Left forelimb (tissue), 1 donor: ENCODE data around the gene EPHA4.

Experiments used
- DNase-seq: peaks from one replicate; pipeline ENCODE4 v3.0.0-alpha.2; 2018; ENCODE audit warnings: low spot score

The EPHA4 gene

DNA sequence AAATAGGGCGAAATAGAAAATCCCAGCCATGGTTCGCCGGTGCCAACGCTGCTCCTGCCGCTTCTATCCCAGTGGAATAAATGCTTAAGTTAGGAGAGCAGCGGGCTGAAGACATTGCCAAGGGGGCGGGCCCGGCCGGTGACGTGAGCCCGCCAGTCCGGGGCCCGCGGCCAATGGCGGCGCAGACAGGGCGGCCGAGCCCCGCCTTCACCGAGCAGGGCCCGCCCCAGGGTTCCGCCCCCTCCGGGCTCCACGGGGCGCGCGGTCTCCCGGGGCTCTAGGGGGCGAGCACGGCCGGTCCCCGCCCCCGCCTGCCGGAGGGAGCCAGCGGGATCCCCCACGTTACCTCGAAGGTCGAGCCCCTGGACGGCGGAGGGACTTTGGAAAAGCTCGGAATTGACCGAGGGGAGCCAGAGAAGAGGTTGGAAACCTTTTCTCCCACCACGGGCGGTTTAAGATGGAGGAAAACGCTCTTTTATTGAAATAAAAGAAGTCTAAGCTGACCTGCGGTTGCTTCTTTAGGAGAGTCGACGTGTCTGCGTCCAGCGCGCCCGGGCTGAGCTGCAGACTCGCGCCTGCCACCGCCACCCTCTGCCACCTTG lies at the start of gene EPHA4:
Gene EPHA4 (minus strand): TSS at position 86 of the 602 bp plus-strand sequence. CDS start 56 bp downstream, at position 30.
- DNase-seq = peak; percentile 96

- DNase-seq = no peak
Measured at GRCh38 chr2:221618007-221618406, 45.9 kb upstream of the EPHA4 start.

DNA sequence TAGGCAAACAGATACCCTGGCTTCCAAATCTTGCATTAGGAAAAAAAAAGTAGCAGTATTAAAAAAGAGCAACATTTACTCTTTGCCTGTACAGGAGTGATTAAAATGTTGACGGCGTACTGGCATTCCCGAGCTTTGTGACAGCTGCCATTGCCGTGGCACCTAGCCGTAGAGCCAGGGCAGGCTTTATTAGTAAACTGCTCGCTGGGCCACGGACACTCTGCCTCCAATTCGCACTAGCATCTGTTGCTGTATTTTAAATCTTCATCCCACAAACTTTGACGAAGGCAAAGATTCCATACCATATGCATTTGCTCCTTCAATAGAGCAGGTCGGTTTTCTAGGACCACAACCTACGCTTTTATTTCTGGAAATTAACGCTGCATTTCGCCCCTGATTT lies 44.5 kb upstream of the EPHA4 start:
- DNase-seq = no peak

GRCh38 chr2:221614274-221614673 lies 42.2 kb upstream of the EPHA4 start:
- DNase-seq = no peak

DNA sequence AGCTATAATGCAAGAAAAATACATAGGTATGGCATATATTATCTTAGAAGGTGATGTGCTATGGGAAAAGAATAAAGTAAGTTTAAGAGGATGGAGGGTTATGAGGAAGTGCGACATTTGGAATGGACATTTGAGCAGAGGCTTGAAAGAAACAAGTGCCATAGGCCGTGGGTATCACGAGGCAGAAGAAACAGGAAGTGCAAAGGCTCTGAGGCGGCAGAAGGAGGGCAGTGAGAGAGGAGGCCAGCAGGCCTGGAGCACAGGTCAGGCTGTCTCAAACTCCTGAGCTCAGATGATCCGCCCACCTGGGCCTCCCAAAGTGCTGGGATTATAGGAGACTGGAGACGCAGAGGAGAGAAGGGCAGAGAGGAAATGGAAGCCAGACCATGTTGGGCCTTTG lies 40.7 kb upstream of the EPHA4 start:
- DNase-seq = no peak

DNA sequence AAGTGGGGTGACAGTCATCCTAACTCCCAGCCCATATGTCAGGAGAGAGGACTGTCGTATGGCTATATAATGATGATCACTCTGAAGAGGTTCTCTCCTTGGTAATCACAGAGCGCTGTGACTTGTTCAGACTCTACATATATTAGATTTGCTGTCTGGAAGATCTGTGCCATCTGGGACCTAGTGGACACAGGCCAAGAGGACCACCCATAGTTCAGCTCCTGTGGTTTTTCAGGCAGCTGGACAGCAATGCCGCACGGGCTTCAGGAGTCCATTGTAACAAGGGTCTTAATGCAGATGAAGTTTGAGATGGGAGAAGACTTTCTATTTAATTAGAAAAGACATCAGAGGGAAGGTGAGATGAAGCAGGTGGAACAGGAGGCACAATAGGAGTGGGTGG lies 40.1 kb upstream of the EPHA4 start:
- DNase-seq = no peak

GRCh38 chr2:221610675-221611074 lies 38.6 kb upstream of the EPHA4 start:
- DNase-seq = no peak

- no peak for DNase-seq
Measured at GRCh38 chr2:221610255-221610654, 38.2 kb upstream of the EPHA4 start.

GRCh38 chr2:221608442-221608841 lies 36.3 kb upstream of the EPHA4 start:
- no peak for DNase-seq

DNA sequence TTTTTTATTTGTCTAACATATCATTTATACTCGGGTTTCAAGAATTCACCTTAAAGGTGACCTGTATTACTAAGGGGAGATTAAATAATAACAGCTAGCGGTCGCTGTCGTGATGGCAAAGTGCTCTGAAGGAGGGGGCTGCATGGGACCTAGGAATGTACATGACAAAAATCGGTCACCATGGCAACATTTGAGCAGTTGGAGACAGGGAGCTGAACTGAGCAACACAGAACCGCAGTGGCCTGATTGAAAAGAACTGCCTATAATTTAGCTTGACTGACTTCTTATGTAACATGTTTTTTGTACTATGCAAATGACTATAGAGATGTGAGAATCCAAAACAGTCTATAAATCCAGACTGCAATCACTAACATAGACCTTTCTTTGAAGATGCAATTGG lies 34.3 kb upstream of the EPHA4 start:
- no peak for DNase-seq

DNA sequence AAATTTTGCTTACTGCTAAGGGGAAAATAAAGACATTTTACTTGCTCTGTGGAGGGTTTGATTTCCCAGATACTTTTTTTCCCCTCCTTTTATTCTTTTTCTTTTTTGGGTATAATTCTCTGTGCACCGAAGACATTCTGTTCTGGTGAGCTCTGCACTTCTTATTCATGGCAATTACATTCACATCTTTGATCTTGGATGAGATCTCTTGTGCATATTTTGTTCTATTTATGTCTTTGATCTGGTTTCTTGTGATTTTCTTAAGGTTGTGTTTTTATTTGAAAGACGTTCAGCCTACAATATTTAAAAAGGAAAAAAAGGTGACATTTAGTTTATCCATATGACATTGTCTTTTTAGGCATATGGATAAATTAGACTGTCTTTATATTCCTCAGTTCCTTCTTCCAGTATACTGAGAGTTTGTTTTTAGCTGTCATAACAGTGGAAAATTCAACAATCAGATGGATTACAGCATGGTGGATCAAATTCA lies 33.7 kb upstream of the EPHA4 start:
- DNase-seq = no peak

DNA sequence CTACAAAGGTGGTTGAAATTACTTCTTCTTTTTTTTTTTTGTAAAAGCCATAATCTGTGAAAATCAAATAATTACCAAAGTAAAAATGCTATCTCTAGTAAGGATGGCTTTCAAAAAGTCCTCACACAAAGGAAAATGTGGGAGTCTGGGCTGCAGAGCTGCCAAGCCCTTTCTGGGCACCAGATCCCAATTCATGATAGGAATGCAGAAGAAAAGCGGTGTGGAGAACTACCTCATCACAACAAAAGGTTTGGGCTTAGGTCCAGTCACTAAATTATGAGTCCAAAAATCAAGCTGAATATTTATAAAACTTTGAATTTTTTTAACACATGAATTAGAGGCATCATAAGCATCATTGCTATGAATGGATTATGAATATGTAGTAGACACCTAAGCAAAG lies 30.8 kb upstream of the EPHA4 start:
- no peak for DNase-seq

GRCh38 chr2:221601376-221601775 lies 29.3 kb upstream of the EPHA4 start:
- DNase-seq = no peak

DNA sequence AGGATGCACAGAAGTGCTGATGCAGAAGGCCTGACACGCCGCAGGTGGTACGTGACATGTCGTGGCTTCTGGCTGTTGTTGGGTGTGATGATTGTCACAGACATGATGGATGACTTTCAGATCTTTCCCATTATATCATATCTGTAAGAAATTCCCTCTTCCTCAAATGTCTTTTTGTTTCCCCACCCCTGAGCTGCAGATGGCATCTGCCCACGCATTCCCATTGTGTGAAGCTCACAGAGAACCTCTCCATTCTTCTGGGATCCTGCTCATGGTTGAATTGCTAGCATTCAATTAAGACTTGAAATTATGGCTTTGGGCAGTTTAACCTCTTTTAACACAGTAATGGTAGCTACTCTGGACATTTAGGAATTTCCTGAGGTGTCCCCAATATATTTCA lies 28.3 kb upstream of the EPHA4 start:
- no peak for DNase-seq

- no peak for DNase-seq
Measured at GRCh38 chr2:221596192-221596591, 24.1 kb upstream of the EPHA4 start.

DNA sequence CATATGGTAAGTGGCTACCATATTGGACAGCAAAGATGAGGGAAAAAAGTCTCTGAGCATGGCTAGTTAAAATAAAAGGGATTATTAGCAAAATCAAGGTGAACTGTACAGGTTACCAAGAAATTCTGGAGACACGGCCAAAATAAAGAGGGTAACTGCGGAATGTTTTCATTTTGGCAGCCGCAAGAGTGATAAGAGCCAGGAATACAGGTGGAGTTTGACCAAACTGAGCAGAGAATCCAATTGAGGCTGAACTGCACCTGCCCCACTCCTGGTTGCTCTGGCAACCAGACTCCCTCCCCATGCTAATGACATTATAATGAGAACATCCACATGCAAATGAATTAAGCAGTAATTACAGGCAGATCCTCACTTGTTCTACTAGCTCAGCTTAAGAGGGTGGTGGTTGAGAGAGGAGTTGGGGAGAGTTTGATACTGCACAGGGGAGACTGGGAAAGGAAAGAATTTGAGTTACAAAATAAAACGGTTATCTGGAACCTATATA lies 18.8 kb upstream of the EPHA4 start:
- DNase-seq = no peak

GRCh38 chr2:221589696-221590095 lies 17.6 kb upstream of the EPHA4 start:
- DNase-seq = no peak

DNA sequence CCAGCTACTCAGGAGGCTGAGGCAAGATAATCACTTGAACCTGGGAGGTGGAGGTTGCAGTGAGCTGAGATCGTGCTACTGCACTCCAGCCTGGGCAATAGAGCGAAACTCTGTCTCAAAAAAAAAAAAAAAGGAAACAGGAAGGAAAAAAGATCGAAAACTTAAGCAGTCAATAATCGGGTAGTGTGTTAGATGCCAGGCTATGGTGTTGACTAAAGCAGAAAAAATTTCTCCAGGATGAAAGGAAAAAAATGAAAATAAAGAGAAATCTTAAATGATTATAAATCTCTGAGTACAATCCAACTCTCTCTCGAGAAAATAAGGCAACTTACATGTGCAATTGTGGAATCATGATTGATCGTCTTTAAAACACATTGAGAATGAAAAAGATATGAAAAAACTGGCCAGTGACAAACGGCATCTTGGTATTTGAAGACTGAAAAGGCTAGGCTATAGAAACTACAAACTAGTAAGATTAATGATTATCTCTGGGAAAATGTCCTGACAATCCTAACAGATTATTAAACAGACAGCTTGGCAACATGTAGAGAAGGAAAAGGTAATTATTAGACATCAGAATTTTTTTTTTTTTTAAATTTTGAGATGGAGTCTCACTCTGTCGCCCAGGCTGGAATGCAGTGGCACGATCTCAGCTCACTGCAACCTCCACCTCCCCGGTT lies 16.3 kb upstream of the EPHA4 start:
- no peak for DNase-seq

DNA sequence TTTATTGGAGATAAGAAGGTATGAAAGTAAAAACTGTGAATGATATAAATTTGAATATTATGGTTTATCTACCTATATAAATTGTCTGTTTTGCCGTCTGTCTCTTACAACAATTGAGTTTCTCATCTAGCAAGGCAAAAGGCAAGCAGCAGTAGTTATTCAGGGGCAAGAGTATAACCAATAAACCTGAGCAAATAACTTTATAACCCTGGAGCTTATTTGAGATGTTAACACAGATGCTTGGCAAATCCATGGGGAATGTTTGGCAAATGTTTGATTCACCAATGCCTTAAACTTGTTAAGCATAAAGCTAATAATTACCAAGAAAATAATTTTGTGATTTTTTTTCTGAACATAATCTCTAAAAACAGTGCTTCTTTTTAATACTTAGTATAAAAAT lies 9.9 kb upstream of the EPHA4 start:
- no peak for DNase-seq

- no peak for DNase-seq
Measured at GRCh38 chr2:221574231-221574570, 2.1 kb upstream of the EPHA4 start.

GRCh38 chr2:221573430-221574230 lies 1.5 kb upstream of the EPHA4 start:
- peak; percentile 94 for DNase-seq

- peak; percentile 85 for DNase-seq
Measured at GRCh38 chr2:221572821-221573429, 821 bp upstream of the EPHA4 start.
